Stimulated activated CD4-positive, alpha-beta T cell treated with anti-CD3 and anti-CD28 coated beads, Interleukin-1b, Interleukin-23, amount 100 ng/mL, for 24 hours (primary cell): ENCODE results near the gene GPR158.
A peak's percentile ranks its signal among the peaks of the same experiment; 100 is the strongest.
"Not testable (repeated sequence)": the region's sequence is repeated elsewhere in the genome, so short reads cannot be mapped to it uniquely, and the experiment has no call there.

Source experiments
- DNase-seq, 4 experiments: peaks; one replicate each; pipeline ENCODE4 v3.0.0-alpha.2; 2020; ENCODE audit warnings: low read depth in 4 of 4, low spot score in 1 of 4

GPR158 gene, protein sequence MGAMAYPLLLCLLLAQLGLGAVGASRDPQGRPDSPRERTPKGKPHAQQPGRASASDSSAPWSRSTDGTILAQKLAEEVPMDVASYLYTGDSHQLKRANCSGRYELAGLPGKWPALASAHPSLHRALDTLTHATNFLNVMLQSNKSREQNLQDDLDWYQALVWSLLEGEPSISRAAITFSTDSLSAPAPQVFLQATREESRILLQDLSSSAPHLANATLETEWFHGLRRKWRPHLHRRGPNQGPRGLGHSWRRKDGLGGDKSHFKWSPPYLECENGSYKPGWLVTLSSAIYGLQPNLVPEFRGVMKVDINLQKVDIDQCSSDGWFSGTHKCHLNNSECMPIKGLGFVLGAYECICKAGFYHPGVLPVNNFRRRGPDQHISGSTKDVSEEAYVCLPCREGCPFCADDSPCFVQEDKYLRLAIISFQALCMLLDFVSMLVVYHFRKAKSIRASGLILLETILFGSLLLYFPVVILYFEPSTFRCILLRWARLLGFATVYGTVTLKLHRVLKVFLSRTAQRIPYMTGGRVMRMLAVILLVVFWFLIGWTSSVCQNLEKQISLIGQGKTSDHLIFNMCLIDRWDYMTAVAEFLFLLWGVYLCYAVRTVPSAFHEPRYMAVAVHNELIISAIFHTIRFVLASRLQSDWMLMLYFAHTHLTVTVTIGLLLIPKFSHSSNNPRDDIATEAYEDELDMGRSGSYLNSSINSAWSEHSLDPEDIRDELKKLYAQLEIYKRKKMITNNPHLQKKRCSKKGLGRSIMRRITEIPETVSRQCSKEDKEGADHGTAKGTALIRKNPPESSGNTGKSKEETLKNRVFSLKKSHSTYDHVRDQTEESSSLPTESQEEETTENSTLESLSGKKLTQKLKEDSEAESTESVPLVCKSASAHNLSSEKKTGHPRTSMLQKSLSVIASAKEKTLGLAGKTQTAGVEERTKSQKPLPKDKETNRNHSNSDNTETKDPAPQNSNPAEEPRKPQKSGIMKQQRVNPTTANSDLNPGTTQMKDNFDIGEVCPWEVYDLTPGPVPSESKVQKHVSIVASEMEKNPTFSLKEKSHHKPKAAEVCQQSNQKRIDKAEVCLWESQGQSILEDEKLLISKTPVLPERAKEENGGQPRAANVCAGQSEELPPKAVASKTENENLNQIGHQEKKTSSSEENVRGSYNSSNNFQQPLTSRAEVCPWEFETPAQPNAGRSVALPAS (N-terminal part only)

DNA sequence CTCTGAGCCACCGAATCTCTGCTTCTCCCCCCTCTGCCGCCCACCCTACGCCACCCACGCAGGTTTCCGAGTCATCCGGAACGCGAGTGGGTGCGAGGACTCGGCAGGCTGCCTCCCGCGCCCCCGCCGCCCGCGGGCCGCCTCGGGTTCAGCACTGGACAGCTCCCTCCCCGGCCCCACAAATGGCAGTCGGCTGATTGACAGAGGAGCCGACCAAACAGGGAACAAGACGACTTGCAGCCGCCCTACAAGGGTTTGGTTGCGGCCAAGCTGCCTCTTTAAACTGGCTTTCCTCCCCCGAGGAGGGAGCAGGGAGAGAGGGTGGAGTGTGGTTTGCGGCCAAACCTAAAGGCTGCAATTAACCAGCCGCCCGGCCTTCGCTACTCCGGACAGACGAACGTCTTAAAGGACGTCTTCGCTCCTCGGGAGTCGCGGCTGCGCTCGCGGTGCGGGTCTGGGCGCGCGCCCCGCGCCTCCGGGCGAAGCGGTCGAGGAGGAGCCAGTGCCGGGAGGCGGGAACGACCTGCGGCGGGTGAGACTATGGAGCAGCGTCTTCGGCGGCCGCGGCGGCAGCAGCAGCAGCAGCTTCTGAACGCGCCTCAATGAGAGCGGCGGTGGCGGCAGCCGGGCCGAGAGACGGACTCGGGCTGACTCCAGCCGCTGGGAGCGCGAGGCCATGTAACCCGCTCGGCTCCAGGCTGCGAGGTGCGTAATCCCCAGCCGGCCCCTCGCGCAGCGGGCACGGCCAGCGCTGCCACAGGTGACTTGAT, at the start of gene GPR158:
Gene GPR158 (plus strand): TSS at position 541 of the 770 bp plus-strand sequence. CDS start 420 bp downstream, outside the sequence.
- DNase-seq, result peak in 3 of 4 experiments; percentile 20 to 31 (median 28)

DNA sequence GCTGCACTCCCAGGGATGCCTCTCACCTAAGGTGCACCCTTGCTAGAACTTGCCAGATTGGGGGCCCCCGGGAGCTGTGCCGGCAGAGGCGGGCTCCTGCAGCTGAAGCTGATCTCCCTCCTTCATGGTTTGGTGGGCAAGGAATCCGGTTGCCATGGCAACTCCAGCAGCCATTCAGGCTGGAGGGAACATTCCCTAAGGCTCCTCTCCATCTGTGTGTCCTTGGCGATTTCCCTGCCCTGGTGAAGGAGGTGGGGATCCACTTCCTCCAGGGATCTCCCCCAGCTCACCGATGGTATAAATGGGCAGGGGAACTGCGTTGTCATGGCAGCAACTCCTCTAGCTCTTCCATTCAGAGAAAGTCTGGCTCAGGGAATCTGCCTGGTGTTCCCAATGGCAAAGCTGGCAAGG, 49.6 kb upstream of the GPR158 start:
- DNase-seq, result no peak

DNA sequence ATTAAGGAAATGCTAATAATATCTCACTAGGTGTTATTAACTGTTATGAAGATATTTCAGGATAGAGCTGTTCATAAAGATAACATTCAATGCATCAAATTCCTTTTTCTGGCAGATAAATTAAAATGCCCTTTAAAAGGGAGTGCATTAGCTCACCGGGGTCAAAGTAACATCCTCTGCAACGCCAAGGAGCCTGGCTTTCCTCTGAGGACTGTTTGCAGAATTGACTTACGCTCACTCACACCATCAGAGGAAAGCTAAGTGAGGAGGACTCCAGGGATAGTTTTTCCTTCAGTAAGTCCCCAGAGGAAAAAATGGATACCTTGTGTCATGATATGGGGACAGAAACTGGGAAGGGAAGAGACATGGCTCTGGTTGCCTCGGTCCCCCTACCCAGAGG, 45.2 kb upstream of the GPR158 start:
- DNase-seq, result no peak

DNA sequence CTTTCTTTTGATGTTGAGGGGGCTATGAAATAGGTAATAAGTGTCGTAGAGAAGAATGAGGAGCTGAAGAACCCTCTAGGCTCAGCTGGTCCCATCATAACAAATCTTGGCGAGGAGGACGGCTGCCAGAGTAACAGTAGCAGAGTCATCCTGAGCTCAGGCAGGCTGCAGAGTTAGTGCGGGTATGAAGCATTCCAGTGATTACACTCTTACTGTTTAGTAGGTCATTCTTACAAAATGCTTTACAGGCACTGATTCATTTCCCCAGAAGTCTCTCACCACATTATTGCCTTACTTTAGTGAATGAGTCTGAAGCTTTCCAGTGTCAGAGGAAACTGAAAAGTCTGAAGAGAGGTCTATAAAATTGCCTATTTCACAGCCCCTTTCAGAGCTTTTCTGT, 43.9 kb upstream of the GPR158 start:
- DNase-seq, result no peak

DNA sequence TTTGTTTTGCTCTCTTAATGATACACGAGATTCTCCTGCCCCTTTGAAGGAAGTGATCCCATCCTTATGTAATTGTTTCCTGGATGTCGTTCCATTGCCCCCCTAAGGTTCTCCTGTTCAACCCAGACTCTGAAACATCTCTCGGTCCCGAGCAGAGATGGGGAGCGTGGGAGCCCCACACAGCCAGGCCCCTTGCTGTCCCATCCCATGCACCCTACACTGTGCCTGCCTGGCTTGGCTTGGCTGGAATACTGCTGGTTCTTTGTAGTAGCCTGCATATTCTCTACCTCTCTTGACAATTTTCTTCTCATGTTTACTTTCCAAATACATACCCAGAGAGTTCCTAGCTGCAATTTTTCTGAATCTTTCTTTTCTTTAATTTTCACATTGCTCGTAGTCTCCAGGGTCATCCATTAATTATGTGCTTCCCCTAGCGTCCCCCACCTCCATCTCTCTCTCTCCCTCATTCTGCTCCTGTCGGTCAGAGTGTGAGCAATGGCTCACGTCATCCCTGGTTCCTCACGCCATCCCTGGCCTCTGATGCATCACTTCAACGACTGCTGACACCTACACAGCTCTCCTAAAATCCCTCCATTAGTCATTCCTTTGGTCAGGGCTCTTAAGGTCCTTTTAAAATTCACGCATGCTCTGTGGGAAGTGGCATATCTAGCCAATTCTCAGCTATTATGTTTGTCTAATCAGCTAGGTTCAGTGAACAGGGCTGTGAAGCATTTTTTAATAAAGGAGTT, 32.5 kb upstream of the GPR158 start:
- no peak for DNase-seq

DNA sequence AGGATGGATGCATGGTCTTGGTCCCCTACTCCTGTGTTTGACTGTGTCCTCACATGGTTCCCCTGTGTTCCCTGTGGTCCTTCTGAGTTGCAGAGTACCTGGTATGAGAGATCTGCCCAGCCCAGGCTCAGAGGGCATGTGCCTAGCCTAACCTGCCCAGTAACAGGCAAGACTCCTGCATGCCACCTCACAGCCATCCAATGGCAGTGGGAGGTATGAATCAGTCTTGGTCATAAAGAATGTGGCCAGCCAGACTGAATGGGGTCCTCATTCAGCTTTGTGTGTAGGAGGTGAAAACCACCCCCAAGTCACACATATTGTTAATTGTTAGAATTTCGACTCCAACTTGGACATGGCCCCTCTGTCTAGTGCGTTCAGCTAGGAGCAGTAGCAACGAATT, 17.2 kb upstream of the GPR158 start:
- DNase-seq, result no peak

DNA sequence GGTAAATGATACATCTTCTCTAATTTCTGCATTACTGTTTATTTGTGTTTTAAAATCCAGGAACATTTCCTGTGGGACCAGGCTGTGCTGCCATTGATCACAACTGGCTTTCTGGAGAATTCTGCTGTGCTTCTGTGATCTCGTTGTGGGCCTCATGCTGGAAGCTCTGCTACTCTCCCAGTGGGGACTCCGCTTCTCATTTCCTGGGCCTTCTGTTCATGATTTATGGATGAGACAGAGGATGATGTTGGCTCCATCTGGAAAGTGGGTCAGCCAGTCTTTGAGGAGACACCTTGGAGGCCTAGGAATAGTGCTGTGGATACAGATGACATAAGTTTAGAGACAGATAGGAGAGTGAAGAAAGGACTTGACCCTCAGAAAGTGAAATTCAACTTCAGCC, 15.2 kb upstream of the GPR158 start:
- DNase-seq, result no peak

DNA sequence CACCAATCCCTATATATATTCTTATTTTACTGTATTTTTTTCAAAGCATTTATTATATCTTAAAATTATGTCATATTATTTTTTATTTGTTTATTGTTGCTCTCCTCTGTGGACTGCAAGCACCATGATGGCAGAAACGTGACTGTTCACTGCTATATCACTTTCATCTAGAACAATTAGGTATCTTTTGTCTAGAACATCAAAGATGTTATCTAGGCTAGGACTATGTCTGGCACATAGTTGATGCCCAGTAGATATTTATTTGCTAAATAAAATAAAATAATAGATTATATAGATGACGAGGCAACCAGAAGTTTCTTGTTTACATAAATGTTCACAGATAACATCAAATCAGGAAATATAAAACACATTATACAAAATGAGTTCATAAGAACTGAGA, 12.4 kb upstream of the GPR158 start:
- DNase-seq, result no peak

DNA sequence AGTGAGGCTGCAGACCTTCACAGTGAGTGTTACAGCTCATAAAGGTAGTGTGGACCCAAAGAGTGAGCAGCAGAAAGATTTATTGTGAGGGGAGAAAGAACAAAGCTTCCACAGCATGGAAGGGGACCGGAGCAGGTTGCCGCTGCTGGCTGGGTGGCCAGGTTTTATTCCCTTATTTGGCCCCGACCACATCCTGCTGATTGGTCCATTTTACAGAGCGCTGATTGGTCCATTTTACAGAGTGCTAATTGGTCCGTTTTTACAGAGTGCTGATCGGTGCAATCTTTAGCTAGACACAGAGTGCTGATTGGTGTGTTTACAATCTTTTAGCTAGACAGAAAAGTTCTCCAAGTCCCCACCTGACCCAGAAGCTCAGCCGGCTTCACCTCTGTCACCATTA, 11.3 kb upstream of the GPR158 start:
- DNase-seq, result not testable (repeated sequence)

DNA sequence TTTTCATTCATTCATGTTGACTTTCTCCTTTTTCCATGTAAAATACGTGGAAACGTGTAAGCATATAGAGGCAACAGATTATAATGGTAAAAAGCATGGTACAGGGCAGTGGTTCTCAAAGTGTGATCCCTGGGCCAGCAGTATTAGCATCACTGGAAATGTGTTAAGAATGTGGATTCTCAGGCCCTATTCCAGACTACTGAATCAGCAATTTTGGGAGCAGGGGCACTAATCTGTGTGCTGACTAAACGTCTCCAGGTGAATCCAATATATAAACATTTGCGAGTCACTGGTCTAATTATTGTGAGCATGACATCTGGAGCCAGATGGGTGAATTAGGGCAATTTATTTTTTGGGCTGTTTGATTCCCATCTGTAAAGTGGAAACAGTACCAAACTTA, 5.1 kb upstream of the GPR158 start:
- no peak for DNase-seq

DNA sequence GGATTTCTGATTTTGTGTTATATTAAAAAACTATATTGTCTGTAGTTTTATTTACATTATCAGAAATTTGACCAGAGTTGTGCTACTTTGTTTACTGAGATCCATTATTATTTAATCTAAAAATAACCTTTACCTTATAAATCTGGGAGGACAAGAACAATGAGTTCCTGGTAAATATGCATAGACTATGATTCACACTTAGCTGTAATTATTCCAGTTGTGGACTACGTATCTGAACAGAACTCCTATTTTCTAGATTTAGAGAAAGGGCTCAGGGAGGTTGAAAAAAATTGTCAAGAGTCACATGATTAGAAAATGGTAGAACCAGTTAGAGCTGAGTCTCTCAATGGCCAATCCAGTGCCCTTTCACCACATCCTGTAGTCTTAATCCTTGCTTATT, 4.2 kb upstream of the GPR158 start:
- DNase-seq, result no peak

DNA sequence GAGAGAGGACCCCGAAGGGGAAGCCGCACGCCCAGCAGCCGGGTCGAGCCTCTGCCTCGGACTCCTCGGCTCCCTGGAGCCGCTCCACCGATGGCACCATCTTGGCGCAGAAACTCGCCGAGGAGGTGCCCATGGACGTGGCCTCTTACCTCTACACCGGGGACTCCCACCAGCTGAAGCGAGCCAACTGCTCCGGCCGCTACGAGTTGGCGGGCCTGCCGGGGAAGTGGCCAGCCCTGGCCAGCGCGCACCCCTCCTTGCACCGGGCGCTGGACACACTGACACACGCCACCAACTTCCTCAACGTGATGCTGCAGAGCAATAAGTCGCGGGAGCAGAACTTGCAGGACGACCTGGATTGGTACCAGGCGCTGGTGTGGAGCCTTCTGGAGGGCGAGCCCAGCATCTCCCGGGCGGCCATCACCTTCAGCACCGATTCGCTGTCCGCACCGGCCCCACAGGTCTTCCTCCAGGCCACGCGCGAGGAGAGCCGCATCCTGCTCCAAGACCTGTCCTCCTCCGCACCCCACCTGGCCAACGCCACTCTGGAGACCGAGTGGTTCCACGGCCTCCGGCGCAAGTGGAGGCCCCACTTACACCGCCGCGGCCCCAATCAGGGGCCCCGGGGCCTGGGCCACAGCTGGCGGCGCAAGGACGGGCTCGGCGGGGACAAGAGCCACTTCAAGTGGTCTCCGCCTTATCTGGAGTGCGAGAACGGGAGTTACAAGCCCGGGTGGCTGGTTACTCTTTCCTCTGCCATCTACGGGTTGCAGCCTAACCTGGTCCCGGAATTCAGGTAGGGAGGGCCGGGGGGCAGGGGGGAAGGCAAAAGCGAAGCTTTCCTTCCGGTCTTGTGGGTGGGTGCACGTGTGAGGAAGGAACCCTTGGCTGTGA, 973 bp downstream of the GPR158 start:
- no peak for DNase-seq

DNA sequence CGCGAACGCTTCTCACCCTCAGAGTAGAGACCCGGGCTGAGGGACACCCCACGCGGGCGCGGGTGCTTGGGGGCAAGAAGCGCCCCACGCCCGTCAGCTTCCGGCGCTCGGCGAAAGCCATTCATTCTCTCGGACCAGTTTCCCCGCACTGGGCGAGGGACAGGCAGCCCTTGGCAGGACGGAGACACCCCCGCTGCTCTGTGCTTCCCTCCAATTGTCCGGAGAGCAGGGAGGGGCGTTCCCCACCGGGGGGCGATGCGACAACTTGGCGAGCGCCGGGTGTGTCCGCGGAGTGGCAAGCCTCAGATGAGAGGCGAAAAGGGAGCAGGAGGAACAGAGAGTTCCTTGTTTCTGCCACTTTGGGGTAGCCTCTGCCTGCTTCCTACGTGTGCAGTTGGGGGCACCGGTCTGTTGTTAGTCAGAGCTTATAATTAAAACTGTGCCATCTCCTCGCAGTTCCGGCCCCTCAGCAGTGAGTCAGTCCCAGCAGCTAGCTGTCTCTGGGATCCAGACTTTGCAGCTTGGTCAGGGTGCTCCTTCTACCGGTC, 1.7 kb downstream of the GPR158 start:
- DNase-seq, result no peak

DNA sequence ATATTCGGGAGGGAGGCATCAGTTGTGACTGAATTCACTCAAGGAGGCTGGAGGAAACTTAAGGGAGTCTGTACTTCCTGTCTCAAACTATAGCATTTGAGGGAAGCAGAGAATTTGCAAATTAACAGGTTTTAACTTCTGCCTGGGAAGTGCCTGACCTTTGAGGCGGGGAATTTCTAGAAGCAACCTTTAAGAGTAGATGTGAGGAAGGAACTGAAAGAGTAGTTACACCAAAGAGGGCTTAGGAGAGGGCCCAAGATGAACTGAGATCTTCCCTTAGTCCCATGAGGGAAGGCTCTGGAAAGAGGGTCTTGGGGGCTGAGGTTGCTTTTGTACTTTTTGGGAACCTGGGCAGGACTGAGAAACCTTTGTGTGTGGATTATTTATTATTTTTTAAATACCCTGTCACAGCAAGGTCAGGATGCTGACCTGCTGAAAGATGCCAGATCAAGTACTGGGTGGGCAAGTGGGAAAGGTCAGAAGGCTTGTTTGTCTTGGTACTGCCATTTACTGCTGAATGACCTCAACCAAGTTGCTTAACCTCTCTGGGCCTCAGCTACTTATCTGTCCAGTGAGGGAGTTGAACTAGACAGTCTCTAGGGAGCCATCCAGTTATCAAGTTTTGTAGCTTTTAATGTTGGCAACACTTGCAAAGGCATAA, 2.4 kb downstream of the GPR158 start:
- DNase-seq, result no peak

DNA sequence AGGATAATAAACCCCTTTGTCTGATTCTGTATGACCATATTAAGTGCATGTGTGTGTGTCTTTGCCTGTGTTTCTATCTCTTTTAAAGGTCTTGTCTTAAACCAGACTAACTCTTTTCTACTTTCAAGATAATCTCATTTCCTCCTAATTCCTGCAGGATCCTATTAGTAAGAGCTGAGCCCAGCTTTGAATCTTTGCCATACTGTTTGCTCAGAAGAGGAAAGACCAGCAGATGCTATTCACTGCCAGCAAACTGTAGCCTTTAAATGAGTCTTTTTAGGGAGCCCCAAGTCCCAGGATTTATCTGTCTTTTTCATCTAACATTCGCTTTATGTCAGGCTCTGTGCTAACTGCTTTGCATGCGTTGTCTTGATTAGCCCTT, 2.9 kb downstream of the GPR158 start:
- DNase-seq, result no peak

DNA sequence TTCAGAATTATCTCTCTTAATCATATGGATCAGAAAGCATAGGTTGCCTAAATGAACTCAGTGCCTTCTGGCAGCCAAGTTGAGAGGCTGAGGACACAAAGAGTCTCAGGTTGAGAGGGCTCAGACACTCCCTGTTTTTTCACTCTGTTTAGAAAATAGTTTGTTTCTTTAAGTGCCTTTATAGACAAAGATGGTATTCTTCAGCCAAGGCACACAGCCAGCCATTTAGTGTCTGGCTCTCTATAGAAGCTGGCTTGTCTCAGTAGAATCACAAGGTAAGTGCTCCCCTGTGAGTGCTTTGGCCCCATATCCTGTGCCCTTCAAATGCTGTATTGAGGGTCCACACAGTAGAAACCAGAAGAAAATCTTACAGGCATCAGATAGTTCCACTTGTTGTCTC, 3.6 kb downstream of the GPR158 start:
- DNase-seq, result no peak

DNA sequence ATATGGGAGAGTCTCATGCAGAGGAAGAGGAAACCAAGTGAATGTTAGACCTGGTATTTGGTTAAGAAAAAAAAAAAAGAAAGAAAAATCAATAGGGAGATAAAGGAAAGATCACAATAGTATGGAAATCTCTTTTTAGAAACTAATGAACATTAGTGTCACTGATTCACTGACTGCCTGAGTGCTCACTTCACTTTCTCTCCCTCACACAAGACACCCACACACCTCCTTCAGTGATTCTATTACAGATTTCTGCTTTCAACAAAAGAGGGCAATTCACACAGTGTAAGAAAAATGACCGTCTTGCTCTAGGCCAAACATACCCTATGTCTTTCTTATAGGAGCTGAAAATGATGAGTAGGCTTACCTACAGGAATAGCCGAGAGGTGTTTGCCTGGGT, 6.0 kb downstream of the GPR158 start:
- no peak for DNase-seq

DNA sequence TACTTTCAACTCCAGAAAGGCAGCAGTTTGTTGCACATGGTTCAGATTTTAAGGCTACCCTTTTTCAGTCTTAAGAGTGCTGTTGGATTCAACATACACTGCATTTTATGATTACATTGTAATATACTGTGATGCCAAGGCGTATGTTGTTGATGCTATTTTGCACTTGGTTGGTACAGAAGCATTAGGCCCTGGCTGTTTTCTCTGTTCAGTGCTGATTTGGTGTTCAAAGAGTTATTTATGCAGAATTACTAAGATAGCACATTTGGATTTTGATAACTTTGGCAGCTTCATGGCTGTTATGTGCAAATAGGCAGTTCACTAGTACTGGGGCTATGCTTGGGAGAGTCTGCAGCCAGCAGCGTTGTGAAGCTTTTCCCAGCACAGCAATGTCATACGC, 7.8 kb downstream of the GPR158 start:
- no peak for DNase-seq
